ENCODE measurements around the gene CFAP74. TPM values are rescaled to one million over a fixed set of nuclear protein-coding genes. Genes with fewer than 3 reads are reported as not detected.
"Not testable (repeated sequence)": the region's sequence is repeated elsewhere in the genome, so short reads cannot be mapped to it uniquely, and the experiment has no call there.

CFAP74 gene
- total RNA-seq, 1 donor from 2014 or later = 0.35 TPM

- DNase-seq = no peak
- no peaks in the 10 kb centered on the region for H3K27me3 ChIP-seq
- H3K4me1 ChIP-seq = peaks cover 48% of the 10 kb centered on the region
- H3K4me3 ChIP-seq = peak overlapping the region; percentile 78
- no peak for ATAC-seq
- peak overlapping the region; percentile 90 for H3K27ac ChIP-seq
- no peaks in the 10 kb centered on the region for H3K36me3 ChIP-seq
- H3K9me3 ChIP-seq = no peaks in the 10 kb centered on the region
- TF ChIP-seq, protein P1, sequence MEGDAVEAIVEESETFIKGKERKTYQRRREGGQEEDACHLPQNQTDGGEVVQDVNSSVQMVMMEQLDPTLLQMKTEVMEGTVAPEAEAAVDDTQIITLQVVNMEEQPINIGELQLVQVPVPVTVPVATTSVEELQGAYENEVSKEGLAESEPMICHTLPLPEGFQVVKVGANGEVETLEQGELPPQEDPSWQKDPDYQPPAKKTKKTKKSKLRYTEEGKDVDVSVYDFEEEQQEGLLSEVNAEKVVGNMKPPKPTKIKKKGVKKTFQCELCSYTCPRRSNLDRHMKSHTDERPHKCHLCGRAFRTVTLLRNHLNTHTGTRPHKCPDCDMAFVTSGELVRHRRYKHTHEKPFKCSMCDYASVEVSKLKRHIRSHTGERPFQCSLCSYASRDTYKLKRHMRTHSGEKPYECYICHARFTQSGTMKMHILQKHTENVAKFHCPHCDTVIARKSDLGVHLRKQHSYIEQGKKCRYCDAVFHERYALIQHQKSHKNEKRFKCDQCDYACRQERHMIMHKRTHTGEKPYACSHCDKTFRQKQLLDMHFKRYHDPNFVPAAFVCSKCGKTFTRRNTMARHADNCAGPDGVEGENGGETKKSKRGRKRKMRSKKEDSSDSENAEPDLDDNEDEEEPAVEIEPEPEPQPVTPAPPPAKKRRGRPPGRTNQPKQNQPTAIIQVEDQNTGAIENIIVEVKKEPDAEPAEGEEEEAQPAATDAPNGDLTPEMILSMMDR (IDR thresholded peaks at IDR 0.05) = no peak
- intact Hi-C loops (cut with DNase I) = no loop called here
Measured at GRCh38 chr1:1889090-1889750, 114.4 kb downstream of the CFAP74 start.

- DNase-seq; H3K27ac ChIP-seq; ATAC-seq; H3K4me3 ChIP-seq; H3K27me3 ChIP-seq; intact Hi-C loops (cut with DNase I); H3K9me3 ChIP-seq; H3K36me3 ChIP-seq: not testable (repeated sequence)
- H3K4me1 ChIP-seq = peaks cover 74% of the 10 kb centered on the region
Measured at GRCh38 chr1:1883890-1884289, 119.7 kb downstream of the CFAP74 start.

GRCh38 chr1:1883092-1883873 is 120.3 kb downstream of the CFAP74 start:
- intact Hi-C loops (cut with DNase I) = no loop called here
- DNase-seq (no peak), ATAC-seq (no peak)
- Histone ChIP-seq H3K9me3 (no peaks in the 10 kb centered on the region), H3K27ac (no peak overlapping the region), H3K36me3 (peaks cover 4% of the 10 kb centered on the region), H3K27me3 (no peaks in the 10 kb centered on the region), H3K4me1 (peaks cover 74% of the 10 kb centered on the region), H3K4me3 (no peak overlapping the region)
- TF ChIP-seq, protein P1 (IDR thresholded peaks at IDR 0.05) = no peak

- Histone ChIP-seq H3K9me3 (no peaks in the 10 kb centered on the region), H3K27ac (no peak overlapping the region), H3K36me3 (peaks cover 4% of the 10 kb centered on the region), H3K27me3 (no peaks in the 10 kb centered on the region), H3K4me1 (peaks cover 68% of the 10 kb centered on the region), H3K4me3 (no peak overlapping the region)
- TF ChIP-seq, protein P1 (IDR thresholded peaks at IDR 0.05) = no peak
- intact Hi-C loops (cut with DNase I) = no loop called here
- ATAC-seq (peak; percentile 21), DNase-seq (no peak)
Measured at GRCh38 chr1:1881727-1882126, 121.9 kb downstream of the CFAP74 start.

DNA sequence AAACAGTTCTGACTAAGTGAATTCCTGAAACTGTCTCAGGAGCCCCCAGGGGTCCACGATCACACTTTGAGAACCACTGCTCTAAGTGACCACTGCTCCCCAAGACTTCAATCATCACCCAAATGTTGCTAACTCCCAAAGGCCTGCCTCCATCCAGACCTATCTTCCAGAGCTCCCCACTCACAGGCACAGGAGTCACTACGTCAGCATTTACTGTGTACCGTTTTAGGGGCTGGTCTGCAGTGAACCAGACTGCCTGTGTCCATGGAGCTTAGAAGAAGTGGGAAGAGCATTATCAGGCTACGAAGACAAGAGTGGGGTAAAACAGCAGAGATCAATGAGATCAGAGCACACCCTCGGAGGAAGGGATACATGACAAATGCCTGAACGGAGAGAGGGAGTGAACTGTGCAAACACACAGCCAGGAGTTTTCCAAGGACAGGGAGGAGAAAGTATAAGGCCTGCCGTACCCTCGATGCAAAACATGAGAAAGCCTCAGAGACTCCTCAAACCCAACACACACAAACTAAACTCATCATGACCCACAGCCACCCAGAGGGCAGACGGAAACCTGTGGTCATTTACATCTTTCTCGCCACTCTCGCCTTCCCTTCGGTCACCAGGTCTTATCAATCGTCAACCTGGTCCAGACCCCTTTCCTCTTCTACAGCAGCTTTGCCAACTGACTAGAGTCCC is 122.8 kb downstream of the CFAP74 start:
- H3K27me3 ChIP-seq = no peaks in the 10 kb centered on the region
- no peak overlapping the region for H3K4me3 ChIP-seq
- TF ChIP-seq, protein P1 (IDR thresholded peaks at IDR 0.05) = no peak
- peaks cover 66% of the 10 kb centered on the region for H3K4me1 ChIP-seq
- H3K27ac ChIP-seq = no peak overlapping the region
- H3K9me3 ChIP-seq = no peaks in the 10 kb centered on the region
- peaks cover 4% of the 10 kb centered on the region for H3K36me3 ChIP-seq
- intact Hi-C loops (cut with DNase I) = no loop called here
- DNase-seq (no peak), ATAC-seq (no peak)

GRCh38 chr1:1879942-1880341 is 123.6 kb downstream of the CFAP74 start:
- H3K36me3 ChIP-seq = peaks cover 4% of the 10 kb centered on the region
- H3K4me3 ChIP-seq = no peak overlapping the region
- no peaks in the 10 kb centered on the region for H3K9me3 ChIP-seq
- no peak for DNase-seq
- H3K27me3 ChIP-seq = no peaks in the 10 kb centered on the region
- no peak overlapping the region for H3K27ac ChIP-seq
- H3K4me1 ChIP-seq = peaks cover 66% of the 10 kb centered on the region
- TF ChIP-seq, protein P1 (IDR thresholded peaks at IDR 0.05) = no peak
- ATAC-seq = no peak
- intact Hi-C loops (cut with DNase I) = no loop called here
